Activated CD4-positive, alpha-beta T cell treated with anti-CD3 and anti-CD28 coated beads for 1 hour (primary cell): ENCODE results near the gene RPL36.

Experiments
- DNase-seq: peaks from one replicate; pipeline ENCODE4 v3.0.0-alpha.2; 2020

Gene RPL36

DNA sequence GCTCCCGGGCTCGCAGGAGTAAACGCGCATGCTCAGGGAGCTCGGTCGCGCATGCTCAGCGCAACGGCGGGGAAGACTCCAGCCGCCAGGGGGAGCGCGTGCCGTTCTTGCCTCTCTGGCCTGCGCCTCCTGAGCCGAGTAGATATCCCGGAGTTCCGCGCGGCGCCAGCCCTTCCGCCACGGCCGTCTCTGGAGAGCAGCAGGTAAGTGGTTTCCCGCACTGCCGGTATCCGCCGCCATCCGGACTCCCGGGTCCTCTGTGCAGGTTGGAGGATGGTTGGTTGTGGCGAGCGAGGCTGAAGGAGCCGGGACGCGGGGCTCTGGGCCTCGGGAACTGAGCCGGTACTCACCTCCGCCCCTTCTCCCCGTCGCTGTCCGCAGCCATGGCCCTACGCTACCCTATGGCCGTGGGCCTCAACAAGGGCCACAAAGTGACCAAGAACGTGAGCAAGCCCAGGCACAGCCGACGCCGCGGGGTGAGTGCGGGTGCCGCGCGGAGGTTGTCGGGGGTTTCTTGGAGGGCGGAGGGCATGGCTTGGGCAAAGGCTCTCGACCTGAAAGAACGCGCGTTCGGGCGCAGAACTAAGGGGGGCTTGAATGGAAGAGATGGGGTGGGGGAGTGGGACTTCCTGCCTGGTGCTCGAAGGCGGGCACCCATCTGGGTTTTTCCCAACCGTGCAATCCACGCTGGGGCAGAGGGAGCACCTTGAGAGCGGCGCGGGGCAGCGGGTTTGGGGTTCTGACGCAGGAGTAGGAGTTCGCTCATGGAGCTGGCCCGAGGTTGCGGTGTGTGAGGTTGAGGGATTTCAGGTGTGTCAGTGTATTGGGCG, at the start of gene RPL36:
TSS of gene RPL36 (plus strand) at position 171 of the 830 bp plus-strand sequence. CDS start at position 384, 213 bp downstream.
- peak; percentile 98 for DNase-seq

DNA sequence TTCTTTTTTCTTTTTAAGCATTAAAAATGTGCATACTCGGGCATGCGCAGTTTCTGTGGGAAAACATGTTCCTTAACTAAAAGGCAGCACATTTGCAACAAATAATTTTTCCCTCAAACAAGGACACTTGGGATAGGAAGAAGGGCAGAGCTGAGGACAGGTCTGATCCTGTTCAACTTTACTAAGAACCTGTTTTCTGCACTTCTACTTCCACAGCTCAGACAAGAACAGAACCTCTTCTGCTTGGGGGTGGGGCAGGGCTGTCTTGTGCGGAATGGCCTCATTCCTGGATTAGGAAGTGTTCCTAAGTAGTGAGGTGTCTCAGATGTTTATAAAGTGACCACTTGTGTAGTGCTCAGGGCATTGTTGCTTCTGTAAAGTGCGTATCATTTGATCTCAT, 48.9 kb upstream of the RPL36 start:
- DNase-seq: no peak

GRCh38 chr19:5642204-5642603, 47.9 kb upstream of the RPL36 start:
- DNase-seq: no peak

- DNase-seq: no peak
Observed at GRCh38 chr19:5643060-5643459, 47.0 kb upstream of the RPL36 start.

GRCh38 chr19:5644037-5644436, 46.1 kb upstream of the RPL36 start:
- DNase-seq: no peak

- no peak for DNase-seq
Observed at GRCh38 chr19:5645409-5645808, 44.7 kb upstream of the RPL36 start.

DNA sequence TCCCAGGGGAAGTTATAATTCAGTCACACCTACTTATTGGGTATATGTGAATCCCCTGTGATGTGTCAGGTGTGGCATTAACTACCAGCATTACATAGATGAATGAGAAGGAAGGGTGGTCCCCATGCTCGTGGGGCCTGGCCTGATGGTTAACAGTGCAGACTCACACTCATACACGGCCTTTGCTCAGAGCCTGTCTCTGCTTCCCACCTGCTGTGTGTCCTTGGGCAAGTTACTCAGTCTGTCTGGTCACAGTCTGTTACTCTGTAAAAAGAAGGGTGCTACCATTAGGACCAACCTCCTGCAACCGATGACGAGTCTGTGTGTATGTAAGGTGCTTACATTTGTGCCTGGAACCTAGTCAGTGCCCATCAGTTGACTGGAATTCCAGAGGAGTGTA, 43.4 kb upstream of the RPL36 start:
- DNase-seq: no peak

- DNase-seq: no peak
Observed at GRCh38 chr19:5648464-5648863, 41.6 kb upstream of the RPL36 start.

DNA sequence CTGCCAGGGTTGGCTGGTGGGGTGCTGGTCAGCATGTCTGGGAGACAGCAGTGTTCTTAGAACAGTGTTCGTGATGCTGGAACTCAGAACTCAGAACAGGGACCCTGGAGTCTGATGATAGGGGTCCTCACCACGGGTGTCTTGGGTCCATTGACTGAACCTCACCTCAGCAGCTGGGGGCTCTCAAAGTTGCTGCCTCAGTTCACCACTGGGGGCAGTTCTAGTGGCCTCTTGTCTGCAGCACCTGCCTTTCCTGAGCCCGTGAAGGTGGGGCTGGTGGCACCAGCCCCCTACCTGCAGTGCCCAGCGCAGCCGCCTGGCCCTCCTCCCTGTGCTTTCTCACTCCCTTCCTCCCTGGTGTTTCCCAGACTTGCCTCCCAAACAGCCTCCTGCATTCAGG, 38.7 kb upstream of the RPL36 start:
- DNase-seq: no peak

DNA sequence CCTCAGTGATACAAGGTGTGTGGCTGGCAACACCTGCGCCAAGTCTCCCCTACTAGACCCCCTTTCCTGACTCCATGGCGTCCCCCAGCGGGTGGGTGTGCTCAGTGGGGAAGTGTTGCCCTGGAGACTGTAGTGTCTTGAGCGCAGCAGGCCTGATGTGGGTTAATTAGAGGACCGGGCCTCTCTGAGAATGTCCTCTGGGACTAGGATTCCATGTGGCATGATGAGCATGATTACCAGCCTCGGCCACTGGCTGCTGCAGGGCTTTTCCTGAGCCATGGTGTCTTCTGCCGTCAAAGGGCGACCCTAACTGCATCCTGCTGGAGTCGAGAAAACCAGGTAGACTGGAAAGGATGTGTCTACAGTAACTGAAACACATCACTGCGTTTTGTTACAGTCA, 37.8 kb upstream of the RPL36 start:
- DNase-seq: no peak

DNA sequence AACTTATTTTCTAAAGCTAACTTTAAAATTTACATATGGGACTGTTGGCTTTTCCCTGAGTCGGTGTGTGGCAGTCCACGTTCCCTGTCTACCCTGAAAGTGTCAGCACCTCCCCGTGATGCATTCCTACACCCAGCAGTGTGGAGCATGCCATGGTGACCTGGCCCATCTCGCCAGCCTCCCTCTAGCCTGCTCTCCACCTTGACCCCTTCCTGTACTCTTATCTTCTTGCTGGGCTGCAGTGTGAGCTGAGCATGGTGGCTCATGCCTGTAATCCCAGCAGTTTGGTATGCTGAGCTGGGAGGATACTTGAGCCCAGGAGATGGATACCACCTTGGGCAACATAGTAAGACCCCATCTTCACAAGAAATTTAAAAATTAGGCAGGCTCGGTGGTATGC, 35.2 kb upstream of the RPL36 start:
- DNase-seq: no peak

GRCh38 chr19:5655412-5655811, 34.7 kb upstream of the RPL36 start:
- DNase-seq: no peak

GRCh38 chr19:5661483-5661882, 28.6 kb upstream of the RPL36 start:
- DNase-seq: no peak

- no peak for DNase-seq
Observed at GRCh38 chr19:5663904-5664303, 26.2 kb upstream of the RPL36 start.

GRCh38 chr19:5664515-5664914, 25.6 kb upstream of the RPL36 start:
- no peak for DNase-seq

DNA sequence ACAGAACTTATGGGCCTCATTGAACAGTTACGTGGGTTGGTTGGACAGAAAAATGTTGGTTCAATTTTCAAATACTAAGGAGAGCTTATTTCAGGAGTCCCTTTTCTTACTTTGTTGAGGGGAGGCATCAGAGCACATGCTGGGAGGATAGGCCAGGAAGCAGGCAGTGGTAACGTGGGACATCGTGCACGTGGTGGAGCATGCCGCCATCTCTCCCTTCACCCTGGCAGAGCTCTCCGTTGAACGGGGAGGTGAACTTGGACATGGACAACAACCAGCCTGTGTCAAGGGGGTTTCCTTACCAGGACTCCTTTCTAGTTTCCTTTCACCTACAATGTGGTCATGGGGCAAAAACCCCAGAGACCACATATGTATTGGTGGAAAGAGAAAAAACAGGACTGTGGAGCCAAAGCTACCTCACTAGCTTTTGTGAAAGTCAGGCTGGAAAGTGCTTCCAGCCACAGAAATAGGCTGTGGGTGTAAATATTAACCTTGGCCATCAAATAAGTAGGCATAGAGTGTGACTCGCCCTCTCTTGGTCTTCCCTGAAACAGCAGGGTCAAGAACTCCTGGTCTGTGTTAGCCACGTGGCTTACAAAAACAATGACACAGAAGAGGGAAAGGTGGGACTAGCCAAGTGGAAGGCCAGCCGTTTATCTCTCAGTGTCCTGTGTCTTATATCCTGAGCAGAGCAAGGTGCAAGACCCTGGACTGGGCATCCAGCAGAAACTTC, 24.1 kb upstream of the RPL36 start:
- no peak for DNase-seq

DNA sequence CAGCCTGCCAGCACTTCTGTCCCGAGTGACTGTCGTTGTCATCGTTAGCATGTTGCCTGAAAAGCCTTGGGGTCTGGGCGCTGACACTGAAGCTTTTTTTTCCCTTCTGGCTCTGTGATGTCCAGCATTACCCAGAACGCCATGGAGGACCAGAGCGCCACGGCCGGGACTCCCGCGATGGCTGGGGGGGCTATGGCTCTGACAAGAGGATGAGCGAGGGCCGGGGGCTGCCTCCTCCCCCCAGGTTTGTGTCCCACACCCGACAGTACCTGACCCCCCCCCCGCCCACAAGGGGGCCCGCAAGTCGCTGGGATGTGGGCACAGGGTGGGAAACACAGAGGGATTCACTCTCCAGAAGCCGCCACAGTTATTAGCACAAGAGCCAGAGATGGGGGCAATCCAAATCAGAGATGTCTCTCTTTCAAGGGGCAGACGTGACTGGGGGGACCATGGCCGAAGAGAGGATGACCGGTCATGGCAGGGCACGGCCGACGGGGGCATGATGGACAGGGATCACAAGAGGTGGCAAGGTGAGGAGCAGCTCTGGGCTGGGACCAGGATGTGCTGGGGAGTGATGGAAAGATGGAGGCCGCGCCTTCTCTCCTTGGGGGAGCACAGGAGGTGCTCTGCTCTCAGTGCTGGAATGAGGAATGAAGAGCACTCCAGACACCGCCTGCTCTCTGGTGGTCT, 23.0 kb upstream of the RPL36 start:
- no peak for DNase-seq

- no peak for DNase-seq
Observed at GRCh38 chr19:5667751-5668271, 22.3 kb upstream of the RPL36 start.

DNA sequence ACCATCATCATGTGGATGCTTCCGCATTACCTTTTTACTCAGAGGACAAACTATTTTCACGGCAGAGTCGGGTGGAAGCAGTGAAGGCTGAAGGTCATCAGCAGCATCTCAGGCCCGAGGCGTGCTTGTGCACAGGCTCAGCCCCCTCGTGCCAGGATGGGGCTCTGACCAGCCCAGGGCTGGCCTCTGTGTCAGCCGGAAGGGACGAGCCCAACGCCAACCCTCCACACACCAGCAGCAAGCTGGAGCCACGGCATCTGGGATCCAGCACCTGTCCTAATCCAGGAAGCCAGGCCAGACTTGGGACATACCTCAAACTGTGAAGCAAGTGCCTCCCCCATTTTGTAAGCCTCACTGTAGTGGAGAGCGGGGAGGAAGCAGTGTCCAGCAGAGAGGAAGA, 20.9 kb upstream of the RPL36 start:
- DNase-seq: no peak

GRCh38 chr19:5671600-5671999, 18.5 kb upstream of the RPL36 start:
- DNase-seq: no peak

DNA sequence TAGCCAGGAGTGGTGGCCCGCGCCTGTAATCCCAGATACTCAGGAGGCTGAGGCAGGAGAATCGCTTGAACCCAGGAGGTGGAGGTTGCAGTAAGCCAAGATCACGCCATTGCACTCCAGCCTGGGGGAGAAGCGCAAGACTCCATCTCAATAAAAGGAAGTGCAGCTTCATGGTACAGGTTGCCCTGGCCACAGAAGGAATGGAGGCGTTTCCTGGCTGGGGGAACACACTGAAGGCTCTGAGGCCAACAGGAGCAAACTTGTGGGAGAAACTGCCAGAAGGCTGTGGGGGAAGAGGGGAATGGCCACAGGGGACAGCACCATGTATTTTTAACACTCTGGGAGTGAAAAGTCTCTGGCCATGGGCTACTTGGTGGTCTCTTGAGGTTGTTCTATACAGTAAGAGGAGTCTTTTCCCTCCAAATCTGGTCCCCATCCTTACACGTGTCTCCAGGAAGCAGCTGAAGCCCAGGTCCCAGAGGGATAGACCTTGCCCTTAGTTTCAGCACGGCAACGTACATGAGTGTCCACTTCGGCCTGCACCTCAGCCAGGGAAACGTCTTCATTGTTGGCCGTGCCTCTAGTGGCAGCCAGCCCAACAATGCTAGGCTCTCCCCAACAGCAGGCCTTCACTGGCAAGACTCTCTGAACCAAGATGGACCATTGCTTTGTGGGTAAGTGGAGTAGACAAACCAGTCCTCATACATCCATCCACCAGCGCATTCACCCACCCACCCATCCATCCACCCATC, 17.2 kb upstream of the RPL36 start:
- DNase-seq: no peak

GRCh38 chr19:5673752-5674151, 16.3 kb upstream of the RPL36 start:
- DNase-seq: no peak

DNA sequence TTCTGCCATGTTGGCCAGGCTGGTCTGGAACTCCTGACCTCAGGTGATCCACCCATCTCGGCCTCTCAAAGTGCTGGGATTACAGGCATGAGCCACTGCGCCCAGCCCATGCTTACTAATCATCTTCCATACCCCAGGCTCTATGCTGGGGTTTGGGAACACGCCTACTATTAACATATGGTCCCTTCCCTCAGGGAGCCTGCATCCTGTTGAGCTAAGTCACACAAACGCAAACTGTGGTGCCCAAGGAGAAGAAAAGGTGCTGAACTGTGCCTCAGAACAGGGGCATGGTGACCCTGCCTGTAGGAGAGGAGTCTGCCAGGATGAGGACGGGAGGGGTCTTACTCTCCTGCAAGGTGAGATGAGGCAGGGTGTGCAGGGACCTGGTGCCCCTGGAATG, 15.4 kb upstream of the RPL36 start:
- DNase-seq: no peak
